Right forelimb (tissue), 1 donor: ENCODE data around the gene ISM1.

Experiments used
- DNase-seq: peaks from one replicate; pipeline ENCODE4 v3.0.0-alpha.2; 2018

ISM1 gene

GRCh38 chr20:13220904-13221297 is at the start of gene ISM1:
ISM1 (plus strand) TSS chr20:13221274; CDS start chr20:13221777, 503 bp downstream.
- peak; percentile 63 for DNase-seq

- DNase-seq, result no peak
Observed at GRCh38 chr20:13173201-13173600, 47.9 kb upstream of the ISM1 start.

GRCh38 chr20:13174402-13174801 is 46.7 kb upstream of the ISM1 start:
- DNase-seq, result no peak

- DNase-seq, result no peak
Observed at GRCh38 chr20:13180986-13181889, 39.8 kb upstream of the ISM1 start.

GRCh38 chr20:13183005-13183404 is 38.1 kb upstream of the ISM1 start:
- DNase-seq, result no peak

- DNase-seq, result no peak
Observed at GRCh38 chr20:13186043-13186774, 34.9 kb upstream of the ISM1 start.

- DNase-seq, result no peak
Observed at GRCh38 chr20:13187899-13188298, 33.2 kb upstream of the ISM1 start.

GRCh38 chr20:13199279-13199678 is 21.8 kb upstream of the ISM1 start:
- no peak for DNase-seq

- no peak for DNase-seq
Observed at GRCh38 chr20:13200767-13201500, 20.1 kb upstream of the ISM1 start.

- DNase-seq, result no peak
Observed at GRCh38 chr20:13202565-13202964, 18.5 kb upstream of the ISM1 start.

GRCh38 chr20:13205425-13205824 is 15.6 kb upstream of the ISM1 start:
- no peak for DNase-seq

- no peak for DNase-seq
Observed at GRCh38 chr20:13205848-13206434, 15.1 kb upstream of the ISM1 start.

GRCh38 chr20:13207016-13207415 is 14.1 kb upstream of the ISM1 start:
- no peak for DNase-seq

GRCh38 chr20:13211956-13212618 is 9.0 kb upstream of the ISM1 start:
- DNase-seq, result no peak

GRCh38 chr20:13212750-13213149 is 8.3 kb upstream of the ISM1 start:
- no peak for DNase-seq

GRCh38 chr20:13213335-13213734 is 7.7 kb upstream of the ISM1 start:
- DNase-seq, result no peak

GRCh38 chr20:13216533-13216932 is 4.5 kb upstream of the ISM1 start:
- DNase-seq, result no peak

GRCh38 chr20:13219327-13220193 is 1.5 kb upstream of the ISM1 start:
- DNase-seq, result peak; percentile 81

- DNase-seq, result peak; percentile 65
Observed at GRCh38 chr20:13220194-13220903, 725 bp upstream of the ISM1 start.

- no peak for DNase-seq
Observed at GRCh38 chr20:13221313-13221672, 219 bp downstream of the ISM1 start.
